ENCODE results near the gene CSRNP2. TPM values are rescaled to one million over a fixed set of nuclear protein-coding genes. Genes with fewer than 3 reads are reported as not detected.
A peak's percentile ranks its signal among the peaks of the same experiment; 100 is the strongest.

CSRNP2 gene
- total RNA-seq, 3 donors from 2014 or later = 16.8 to 29.5 (median 16.9) TPM

- Histone ChIP-seq H3K4me3 (no peak overlapping the region), H3K9me3 (no peaks in the 10 kb centered on the region), H3K4me1 (ENCODE audit: low read depth) (no peaks in the 10 kb centered on the region), H3K36me3 (ENCODE audit: low read depth) (no peaks in the 10 kb centered on the region)
- no peak for TF ChIP-seq CTCF (IDR thresholded peaks at IDR 0.05)
- intact Hi-C loops (cut with DNase I, micrococcal nuclease) = no loop called here
- DNase-seq = no peak
- no peak for ATAC-seq
These were observed 24.7 kb upstream of the CSRNP2 start for GRCh38 chr12:51108136-51108535.

- intact Hi-C loops (cut with DNase I, micrococcal nuclease) = no loop called here
- Histone ChIP-seq H3K36me3 (ENCODE audit: low read depth) (peaks cover 5% of the 10 kb centered on the region), H3K9me3 (no peaks in the 10 kb centered on the region), H3K4me3 (no peak overlapping the region), H3K4me1 (ENCODE audit: low read depth) (no peaks in the 10 kb centered on the region)
- no peak for TF ChIP-seq CTCF (IDR thresholded peaks at IDR 0.05)
- ATAC-seq (no peak), DNase-seq (no peak)
These were observed 20.6 kb upstream of the CSRNP2 start for GRCh38 chr12:51103977-51104376.

- no peak for TF ChIP-seq CTCF (IDR thresholded peaks at IDR 0.05)
- DNase-seq = no peak
- intact Hi-C loops (cut with DNase I, micrococcal nuclease) = no loop called here
- no peaks in the 10 kb centered on the region for H3K4me1 ChIP-seq (ENCODE audit: low read depth)
- ATAC-seq = no peak
- H3K36me3 ChIP-seq (ENCODE audit: low read depth) = peaks cover 10% of the 10 kb centered on the region
- H3K4me3 ChIP-seq = no peak overlapping the region
- no peaks in the 10 kb centered on the region for H3K9me3 ChIP-seq
These were observed 15.2 kb upstream of the CSRNP2 start for GRCh38 chr12:51098611-51099010.

- intact Hi-C loops (cut with DNase I, micrococcal nuclease) = no loop called here
- peaks cover 5% of the 10 kb centered on the region for H3K36me3 ChIP-seq (ENCODE audit: low read depth)
- ATAC-seq (peak; percentile 90), DNase-seq (peak in 2 of 3 donors; percentile 25 to 36)
- H3K4me1 ChIP-seq (ENCODE audit: low read depth) = peaks cover 6% of the 10 kb centered on the region
- no peak for TF ChIP-seq CTCF (IDR thresholded peaks at IDR 0.05)
- H3K9me3 ChIP-seq = no peaks in the 10 kb centered on the region
- no peak overlapping the region for H3K4me3 ChIP-seq
These were observed 7.4 kb upstream of the CSRNP2 start for GRCh38 chr12:51090705-51091229.

- no peak for DNase-seq
- intact Hi-C loops (cut with DNase I, micrococcal nuclease) = no loop called here
- no peaks in the 10 kb centered on the region for H3K9me3 ChIP-seq
- TF ChIP-seq CTCF (IDR thresholded peaks at IDR 0.05) = no peak
- no peak overlapping the region for H3K4me3 ChIP-seq
- ATAC-seq = no peak
- H3K4me1 ChIP-seq (ENCODE audit: low read depth) = peaks cover 6% of the 10 kb centered on the region
- no peaks in the 10 kb centered on the region for H3K36me3 ChIP-seq (ENCODE audit: low read depth)
These were observed 4.4 kb upstream of the CSRNP2 start for GRCh38 chr12:51087818-51088217.

GRCh38 chr12:51086933-51087332, 3.5 kb upstream of the CSRNP2 start:
- Histone ChIP-seq H3K4me1 (ENCODE audit: low read depth) (peaks cover 10% of the 10 kb centered on the region), H3K4me3 (no peak overlapping the region), H3K36me3 (ENCODE audit: low read depth) (no peaks in the 10 kb centered on the region), H3K9me3 (no peaks in the 10 kb centered on the region)
- ATAC-seq (no peak), DNase-seq (no peak)
- no peak for TF ChIP-seq CTCF (IDR thresholded peaks at IDR 0.05)
- intact Hi-C loops (cut with DNase I, micrococcal nuclease) = no loop called here
